ENCODE measurements around the gene RSPH10B2. TPM values are rescaled to one million over a fixed set of nuclear protein-coding genes. Genes with fewer than 3 reads are reported as not detected.
A peak's percentile ranks its signal among the peaks of the same experiment; 100 is the strongest.
"Not testable (repeated sequence)": the region's sequence is repeated elsewhere in the genome, so short reads cannot be mapped to it uniquely, and the experiment has no call there.

The RSPH10B2 gene
- polyA plus RNA-seq, 1 donor (not counting 4 experiments of a cell fraction or from before 2014, with no cell fraction given) = not detected

GRCh38 chr7:6718124-6718523, 35.8 kb upstream of the RSPH10B2 start:
- no peaks in the 10 kb centered on the region for H3K4me1 ChIP-seq (ENCODE audit: control insufficient read depth, extremely low read depth, insufficient read depth, low read length)
- FAIRE-seq = no peak
- no peaks in the 10 kb centered on the region for H3K27me3 ChIP-seq (ENCODE audit: control insufficient read depth, extremely low read depth, insufficient read depth, low read length)
- DNase-seq (ENCODE audit: low read depth, low spot score) = no peak
- H4K20me1 ChIP-seq (ENCODE audit: control insufficient read depth, extremely low read depth, insufficient read depth, low read length) = no peaks in the 10 kb centered on the region
- TF ChIP-seq EZH2 (IDR thresholded peaks at IDR 0.05; ENCODE audit: low read length) (no peak), CTCF (optimal IDR thresholded peaks at IDR 0.05 in 1 of 3, IDR thresholded peaks at IDR 0.05 in 1 of 3, conservative IDR thresholded peaks at IDR 0.05 in 1 of 3; ENCODE audit: extremely low read depth in 1 of 3, insufficient read depth in 2 of 3, low read length in 3 of 3) (no peak)
- no peak overlapping the region for H2AFZ ChIP-seq (ENCODE audit: control insufficient read depth, low read length)
- no peak overlapping the region for H3K4me2 ChIP-seq (ENCODE audit: control insufficient read depth, extremely low read depth, insufficient read depth, low read depth, low read length)
- no peaks in the 10 kb centered on the region for H3K79me2 ChIP-seq (ENCODE audit: control insufficient read depth, insufficient read depth, low read length)
- no peak overlapping the region for H3K9ac ChIP-seq (ENCODE audit: control insufficient read depth, extremely low read depth, insufficient read depth, low read length)
- no peaks in the 10 kb centered on the region for H3K36me3 ChIP-seq (ENCODE audit: control insufficient read depth in 2 of 2, extremely low read depth in 1 of 2, insufficient read depth in 2 of 2, low read length in 2 of 2)
- no peak overlapping the region for H3K4me3 ChIP-seq (ENCODE audit: control insufficient read depth in 2 of 3, extremely low read depth in 1 of 3, insufficient read depth in 2 of 3, low read depth in 1 of 3, low read length in 3 of 3)
- no peaks in the 10 kb centered on the region for H3K9me3 ChIP-seq (ENCODE audit: control insufficient read depth, low read depth, low read length)
- H3K27ac ChIP-seq (ENCODE audit: control insufficient read depth, insufficient read depth, low read length) = no peak overlapping the region
- H3K9me1 ChIP-seq (ENCODE audit: control insufficient read depth, extremely low read depth, insufficient read depth, low read length) = no peaks in the 10 kb centered on the region
- dilution Hi-C loops (cut with MboI; ENCODE audit: extremely low pct_ligation_motif_present, low sequenced_read_pairs) = no loop called here

DNA sequence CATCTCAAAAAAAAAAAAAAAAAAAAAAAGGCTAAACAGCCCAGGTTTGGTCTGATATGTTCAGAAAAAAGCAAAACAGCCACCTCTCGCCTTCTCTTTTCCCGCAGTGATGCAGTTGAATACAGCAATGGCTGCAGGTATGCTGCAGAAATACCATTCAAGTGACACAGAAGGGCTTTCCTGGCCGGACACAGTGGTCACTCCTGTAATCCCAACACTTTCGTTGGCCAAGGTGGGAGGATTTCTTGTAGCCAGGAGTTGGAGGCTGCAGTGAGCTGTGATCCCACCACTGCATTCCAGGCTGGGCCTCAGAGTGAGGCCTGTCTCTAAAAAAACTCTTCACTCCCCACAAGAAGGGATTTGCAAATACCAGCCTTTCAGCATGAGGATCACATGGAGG, 29.6 kb upstream of the RSPH10B2 start:
- H4K20me1 ChIP-seq (ENCODE audit: control insufficient read depth, extremely low read depth, insufficient read depth, low read length); H3K9me3 ChIP-seq (ENCODE audit: control insufficient read depth, low read depth, low read length); H3K4me1 ChIP-seq (ENCODE audit: control insufficient read depth, extremely low read depth, insufficient read depth, low read length); H2AFZ ChIP-seq (ENCODE audit: control insufficient read depth, low read length); H3K9ac ChIP-seq (ENCODE audit: control insufficient read depth, extremely low read depth, insufficient read depth, low read length); H3K27me3 ChIP-seq (ENCODE audit: control insufficient read depth, extremely low read depth, insufficient read depth, low read length); H3K9me1 ChIP-seq (ENCODE audit: control insufficient read depth, extremely low read depth, insufficient read depth, low read length); dilution Hi-C loops (cut with MboI; ENCODE audit: extremely low pct_ligation_motif_present, low sequenced_read_pairs); H3K4me3 ChIP-seq (ENCODE audit: control insufficient read depth in 2 of 3, extremely low read depth in 1 of 3, insufficient read depth in 2 of 3, low read depth in 1 of 3, low read length in 3 of 3); H3K79me2 ChIP-seq (ENCODE audit: control insufficient read depth, insufficient read depth, low read length); FAIRE-seq; H3K36me3 ChIP-seq (ENCODE audit: control insufficient read depth in 2 of 2, extremely low read depth in 1 of 2, insufficient read depth in 2 of 2, low read length in 2 of 2); H3K27ac ChIP-seq (ENCODE audit: control insufficient read depth, insufficient read depth, low read length); DNase-seq (ENCODE audit: low read depth, low spot score); H3K4me2 ChIP-seq (ENCODE audit: control insufficient read depth, extremely low read depth, insufficient read depth, low read depth, low read length): not testable (repeated sequence)

DNA sequence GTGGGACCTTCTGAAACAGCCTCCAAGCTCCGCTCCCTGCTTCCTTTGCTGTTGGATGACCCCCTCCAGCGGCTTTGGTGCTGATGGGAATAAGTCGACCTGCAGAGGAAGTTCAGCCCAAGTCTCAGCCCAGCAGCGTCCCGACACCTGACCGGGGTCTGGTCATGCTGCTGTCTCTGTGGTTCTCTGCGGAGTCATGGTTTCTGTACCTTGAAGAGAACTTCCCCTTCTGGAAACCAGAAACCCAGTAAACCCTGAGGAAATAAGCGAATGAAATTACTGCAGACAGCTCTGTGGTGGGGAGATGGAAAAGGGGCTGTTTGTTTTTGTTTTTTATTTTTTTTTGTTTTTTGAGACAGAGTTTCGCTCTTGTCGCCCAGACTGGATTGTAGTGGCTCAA, 28.9 kb upstream of the RSPH10B2 start:
- no peak overlapping the region for H2AFZ ChIP-seq (ENCODE audit: control insufficient read depth, low read length)
- H4K20me1 ChIP-seq (ENCODE audit: control insufficient read depth, extremely low read depth, insufficient read depth, low read length) = no peaks in the 10 kb centered on the region
- dilution Hi-C loops (cut with MboI; ENCODE audit: extremely low pct_ligation_motif_present, low sequenced_read_pairs) = no loop called here
- H3K27ac ChIP-seq (ENCODE audit: control insufficient read depth, insufficient read depth, low read length) = no peak overlapping the region
- peaks cover 8% of the 10 kb centered on the region for H3K4me1 ChIP-seq (ENCODE audit: control insufficient read depth, extremely low read depth, insufficient read depth, low read length)
- no peak for FAIRE-seq
- no peak overlapping the region for H3K4me3 ChIP-seq (ENCODE audit: control insufficient read depth in 2 of 3, extremely low read depth in 1 of 3, insufficient read depth in 2 of 3, low read depth in 1 of 3, low read length in 3 of 3)
- no peaks in the 10 kb centered on the region for H3K9me1 ChIP-seq (ENCODE audit: control insufficient read depth, extremely low read depth, insufficient read depth, low read length)
- no peak overlapping the region for H3K9ac ChIP-seq (ENCODE audit: control insufficient read depth, extremely low read depth, insufficient read depth, low read length)
- no peak for DNase-seq (ENCODE audit: low read depth, low spot score)
- H3K79me2 ChIP-seq (ENCODE audit: control insufficient read depth, insufficient read depth, low read length) = peaks cover 6% of the 10 kb centered on the region
- TF ChIP-seq CTCF (optimal IDR thresholded peaks at IDR 0.05 in 1 of 3, IDR thresholded peaks at IDR 0.05 in 1 of 3, conservative IDR thresholded peaks at IDR 0.05 in 1 of 3; ENCODE audit: extremely low read depth in 1 of 3, insufficient read depth in 2 of 3, low read length in 3 of 3) (no peak), EZH2 (IDR thresholded peaks at IDR 0.05; ENCODE audit: low read length) (no peak)
- H3K4me2 ChIP-seq (ENCODE audit: control insufficient read depth, extremely low read depth, insufficient read depth, low read depth, low read length) = no peak overlapping the region
- H3K27me3 ChIP-seq (ENCODE audit: control insufficient read depth, extremely low read depth, insufficient read depth, low read length) = no peaks in the 10 kb centered on the region
- H3K9me3 ChIP-seq (ENCODE audit: control insufficient read depth, low read depth, low read length) = no peaks in the 10 kb centered on the region
- no peaks in the 10 kb centered on the region for H3K36me3 ChIP-seq (ENCODE audit: control insufficient read depth in 2 of 2, extremely low read depth in 1 of 2, insufficient read depth in 2 of 2, low read length in 2 of 2)

DNA sequence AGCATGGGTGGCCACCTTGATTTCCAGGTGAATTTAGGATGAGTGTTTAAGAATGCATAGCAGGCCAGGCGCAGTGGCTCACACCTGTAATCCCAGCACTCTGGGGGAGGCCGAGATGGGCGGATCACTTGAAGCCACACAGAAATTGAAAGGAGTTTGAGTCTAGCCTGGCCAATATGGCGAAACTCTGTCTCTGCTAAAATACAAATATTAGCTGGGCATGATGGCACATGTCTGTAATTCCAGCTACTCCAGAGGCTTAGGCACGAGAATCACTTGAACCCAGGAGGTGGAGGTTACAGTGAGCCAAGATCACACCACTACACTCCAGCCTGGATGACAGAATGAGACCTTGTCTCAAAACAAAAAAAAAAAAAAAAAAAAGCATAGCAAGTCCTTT, 27.6 kb upstream of the RSPH10B2 start:
- H3K9me3 ChIP-seq (ENCODE audit: control insufficient read depth, low read depth, low read length); dilution Hi-C loops (cut with MboI; ENCODE audit: extremely low pct_ligation_motif_present, low sequenced_read_pairs); H3K4me3 ChIP-seq (ENCODE audit: control insufficient read depth in 2 of 3, extremely low read depth in 1 of 3, insufficient read depth in 2 of 3, low read depth in 1 of 3, low read length in 3 of 3); H3K4me1 ChIP-seq (ENCODE audit: control insufficient read depth, extremely low read depth, insufficient read depth, low read length); H3K36me3 ChIP-seq (ENCODE audit: control insufficient read depth in 2 of 2, extremely low read depth in 1 of 2, insufficient read depth in 2 of 2, low read length in 2 of 2); FAIRE-seq; H3K9ac ChIP-seq (ENCODE audit: control insufficient read depth, extremely low read depth, insufficient read depth, low read length); H3K9me1 ChIP-seq (ENCODE audit: control insufficient read depth, extremely low read depth, insufficient read depth, low read length); H4K20me1 ChIP-seq (ENCODE audit: control insufficient read depth, extremely low read depth, insufficient read depth, low read length); H3K27ac ChIP-seq (ENCODE audit: control insufficient read depth, insufficient read depth, low read length); H3K27me3 ChIP-seq (ENCODE audit: control insufficient read depth, extremely low read depth, insufficient read depth, low read length); DNase-seq (ENCODE audit: low read depth, low spot score): not testable (repeated sequence)
- Histone ChIP-seq H2AFZ (ENCODE audit: control insufficient read depth, low read length) (peak overlapping the region; percentile 5), H3K79me2 (ENCODE audit: control insufficient read depth, insufficient read depth, low read length) (peaks cover 16% of the 10 kb centered on the region), H3K4me2 (ENCODE audit: control insufficient read depth, extremely low read depth, insufficient read depth, low read depth, low read length) (peak overlapping the region; percentile 16)

Measured in keratinocyte (primary cell).